Measurements from ENCODE around the gene RPL37A.

The RPL37A gene

DNA sequence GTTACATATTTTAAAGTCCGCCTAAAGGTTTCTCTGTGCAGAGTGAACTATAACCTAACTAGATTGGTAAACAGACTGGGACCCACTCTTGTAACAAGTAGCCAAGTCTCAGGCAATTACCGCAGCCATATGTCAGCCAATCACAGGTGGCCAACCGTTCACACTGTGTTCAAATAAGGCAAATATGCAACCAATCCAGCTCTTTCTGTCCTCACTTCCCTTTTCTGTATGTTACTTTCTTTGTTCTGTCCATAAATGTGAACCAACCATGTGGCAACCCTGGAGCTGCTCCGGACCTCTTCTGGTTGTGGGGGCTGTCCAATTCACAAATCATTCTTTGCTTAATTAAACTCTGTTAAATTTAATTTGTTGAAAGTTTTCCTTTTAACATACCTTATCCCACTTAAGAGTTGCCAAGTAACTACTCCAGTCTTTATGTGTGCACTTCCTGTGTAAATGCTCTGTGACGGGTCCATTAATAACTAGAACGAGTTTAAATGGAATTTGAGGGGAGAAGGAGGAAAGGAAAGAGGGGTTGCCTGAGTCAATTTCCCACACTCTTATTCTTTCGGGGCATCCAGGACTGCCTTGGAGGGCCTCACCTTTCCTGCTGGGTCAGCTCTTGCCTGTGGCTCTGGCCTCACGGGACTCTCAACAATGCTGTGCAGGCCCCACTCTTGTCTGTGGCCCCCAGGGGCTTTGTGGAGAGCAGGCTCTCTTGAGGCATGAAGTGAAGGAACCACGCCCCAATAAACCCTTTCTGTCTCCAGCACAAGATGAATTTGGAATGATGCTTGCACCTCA, 6.6 kb upstream of the RPL37A start:
- ChIA-PET POLR2A (interaction anchor here (1.2 kb wide), 1 partner anchor 13 kb away, joined by 3 read pairs; no protein-coding TSS in a partner anchor), CTCF (no interaction called here)
- TF ChIP-seq FOXK2 (IDR thresholded peaks at IDR 0.05): no peak
- no peak for TF ChIP-seq LEF1 (IDR thresholded peaks at IDR 0.05; ENCODE audit: borderline replicate concordance)
- no peak for TF ChIP-seq FOXA1 (IDR thresholded peaks at IDR 0.05)
- TF ChIP-seq SUZ12 (IDR thresholded peaks at IDR 0.05): no peak
- TF ChIP-seq HDGF (IDR thresholded peaks at IDR 0.05; ENCODE audit: borderline replicate concordance): no peak
- no peak for TF ChIP-seq NFRKB (IDR thresholded peaks at IDR 0.05)
- no peak for TF ChIP-seq CTBP1 (IDR thresholded peaks at IDR 0.05; ENCODE audit: borderline replicate concordance)
- TF ChIP-seq SP1 (IDR thresholded peaks at IDR 0.05): no peak
- no peak for DNase-seq (ENCODE audit: extremely low spot score)

DNA sequence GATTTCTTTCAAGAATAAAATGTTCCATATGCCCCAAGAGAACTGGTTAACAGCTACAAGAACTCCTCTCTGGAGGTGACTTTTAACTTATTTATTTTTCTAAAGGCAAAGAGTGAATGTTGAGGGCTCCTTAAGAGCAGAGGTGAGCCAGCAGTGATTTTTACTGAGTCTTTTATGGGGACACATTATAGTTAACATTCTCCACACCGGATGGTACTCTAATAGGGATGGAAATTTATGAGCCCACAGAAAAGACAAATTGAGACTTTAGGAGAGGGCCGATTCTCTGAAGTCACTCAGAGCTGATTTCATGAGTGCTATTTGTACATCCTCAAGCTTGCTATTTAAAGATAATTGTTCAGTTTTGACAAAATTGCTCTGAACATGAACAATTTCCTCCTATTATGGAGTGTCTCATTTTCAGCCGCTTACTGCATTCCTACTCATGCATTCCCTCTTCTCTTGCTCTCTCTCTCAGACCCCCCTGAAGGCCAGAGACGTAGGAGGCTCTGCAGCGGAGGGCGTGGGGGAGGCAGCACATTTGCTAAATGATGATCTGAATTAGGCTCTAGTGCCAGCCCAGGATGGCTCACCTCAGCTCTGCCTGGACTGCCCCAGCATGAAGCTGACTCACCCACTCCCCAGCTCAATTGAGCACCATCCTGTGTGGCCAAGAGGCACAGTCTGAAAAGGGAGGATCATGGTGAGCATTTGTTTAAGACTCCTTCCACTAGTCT, 5.9 kb upstream of the RPL37A start:
- ChIA-PET CTCF (no interaction called here), POLR2A (interaction anchor here (1.2 kb wide), 1 partner anchor 12 kb away, joined by 3 read pairs; no protein-coding TSS in a partner anchor)
- TF ChIP-seq L3MBTL2 (conservative IDR thresholded peaks at IDR 0.05) (no peak), TARDBP (IDR thresholded peaks at IDR 0.05) (no peak), CTBP1 (IDR thresholded peaks at IDR 0.05; ENCODE audit: borderline replicate concordance) (no peak), ELF4 (IDR thresholded peaks at IDR 0.05) (no peak), FOXA1 (IDR thresholded peaks at IDR 0.05) (no peak), FOXK2 (IDR thresholded peaks at IDR 0.05) (no peak), HDGF (IDR thresholded peaks at IDR 0.05; ENCODE audit: borderline replicate concordance) (no peak), SUZ12 (IDR thresholded peaks at IDR 0.05) (no peak), ARNT (IDR thresholded peaks at IDR 0.05) (no peak), FOXM1 (IDR thresholded peaks at IDR 0.05; ENCODE audit: borderline replicate concordance) (no peak), BHLHE40 (IDR thresholded peaks at IDR 0.05; ENCODE audit: borderline replicate concordance) (no peak), ZNF384 (IDR thresholded peaks at IDR 0.05) (no peak), SP1 (IDR thresholded peaks at IDR 0.05) (no peak), NFRKB (IDR thresholded peaks at IDR 0.05) (no peak), LEF1 (IDR thresholded peaks at IDR 0.05; ENCODE audit: borderline replicate concordance) (no peak)
- TF ChIP-seq, protein P1, sequence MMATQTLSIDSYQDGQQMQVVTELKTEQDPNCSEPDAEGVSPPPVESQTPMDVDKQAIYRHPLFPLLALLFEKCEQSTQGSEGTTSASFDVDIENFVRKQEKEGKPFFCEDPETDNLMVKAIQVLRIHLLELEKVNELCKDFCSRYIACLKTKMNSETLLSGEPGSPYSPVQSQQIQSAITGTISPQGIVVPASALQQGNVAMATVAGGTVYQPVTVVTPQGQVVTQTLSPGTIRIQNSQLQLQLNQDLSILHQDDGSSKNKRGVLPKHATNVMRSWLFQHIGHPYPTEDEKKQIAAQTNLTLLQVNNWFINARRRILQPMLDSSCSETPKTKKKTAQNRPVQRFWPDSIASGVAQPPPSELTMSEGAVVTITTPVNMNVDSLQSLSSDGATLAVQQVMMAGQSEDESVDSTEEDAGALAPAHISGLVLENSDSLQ (IDR thresholded peaks at IDR 0.05): no peak
- no peak for DNase-seq (ENCODE audit: extremely low spot score)

DNA sequence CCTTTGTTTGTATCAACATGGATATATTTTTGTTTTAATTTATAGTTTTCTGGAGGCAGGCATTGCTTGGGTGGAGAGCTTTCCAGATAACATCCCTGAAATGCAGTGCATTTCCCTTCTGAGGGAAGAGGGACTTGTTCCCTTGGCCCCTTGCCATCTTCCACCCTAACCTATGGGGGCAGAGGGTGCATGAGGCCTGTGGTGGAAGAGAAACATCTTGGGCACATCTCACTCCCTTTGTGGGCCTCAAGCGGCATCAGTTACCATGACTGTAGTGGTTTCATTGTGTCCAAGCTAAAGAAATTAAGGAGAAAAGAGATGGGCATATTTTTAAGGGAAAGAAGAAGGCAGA, 5.3 kb upstream of the RPL37A start:
- TF ChIP-seq ELF4 (IDR thresholded peaks at IDR 0.05) (no peak), FOXM1 (IDR thresholded peaks at IDR 0.05; ENCODE audit: borderline replicate concordance) (no peak), SUZ12 (IDR thresholded peaks at IDR 0.05) (no peak), L3MBTL2 (conservative IDR thresholded peaks at IDR 0.05) (no peak), NFRKB (IDR thresholded peaks at IDR 0.05) (no peak), LEF1 (IDR thresholded peaks at IDR 0.05; ENCODE audit: borderline replicate concordance) (no peak), ZNF384 (IDR thresholded peaks at IDR 0.05) (no peak), CTBP1 (IDR thresholded peaks at IDR 0.05; ENCODE audit: borderline replicate concordance) (no peak), TARDBP (IDR thresholded peaks at IDR 0.05) (no peak), HDGF (IDR thresholded peaks at IDR 0.05; ENCODE audit: borderline replicate concordance) (no peak), BHLHE40 (IDR thresholded peaks at IDR 0.05; ENCODE audit: borderline replicate concordance) (no peak), FOXK2 (IDR thresholded peaks at IDR 0.05) (no peak), FOXA1 (IDR thresholded peaks at IDR 0.05) (no peak), ARNT (IDR thresholded peaks at IDR 0.05) (no peak), SP1 (IDR thresholded peaks at IDR 0.05) (no peak)
- TF ChIP-seq, protein P1 (IDR thresholded peaks at IDR 0.05): no peak
- POLR2A ChIA-PET: no interaction called here
- CTCF ChIA-PET: no interaction called here
- no peak for DNase-seq (ENCODE audit: extremely low spot score)

DNA sequence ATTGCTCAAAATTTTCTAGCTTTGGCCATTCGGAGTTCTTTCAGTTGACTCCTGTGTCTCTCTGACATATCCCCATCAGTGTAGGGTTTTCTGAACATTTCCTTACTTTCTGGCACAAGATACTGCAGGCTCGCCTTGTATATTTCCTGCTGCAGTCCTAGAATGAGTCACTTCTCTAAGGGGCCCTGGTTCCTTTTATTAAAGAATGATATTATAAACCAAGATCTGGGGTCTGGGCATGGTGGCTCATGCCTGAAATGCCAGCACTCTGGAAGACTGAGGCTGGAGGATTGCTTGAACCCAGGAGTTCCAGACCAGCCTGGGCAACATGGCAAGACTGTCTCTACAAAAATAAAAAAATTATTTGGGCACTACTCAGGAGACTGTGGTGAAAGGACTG, 3.0 kb upstream of the RPL37A start:
- TF ChIP-seq, protein P1 (IDR thresholded peaks at IDR 0.05): no peak
- TF ChIP-seq CTBP1 (IDR thresholded peaks at IDR 0.05; ENCODE audit: borderline replicate concordance) (no peak), HDGF (IDR thresholded peaks at IDR 0.05; ENCODE audit: borderline replicate concordance) (no peak), ELF4 (IDR thresholded peaks at IDR 0.05) (no peak), SP1 (IDR thresholded peaks at IDR 0.05) (no peak), TARDBP (IDR thresholded peaks at IDR 0.05) (no peak), FOXK2 (IDR thresholded peaks at IDR 0.05) (no peak), ZNF384 (IDR thresholded peaks at IDR 0.05) (no peak), L3MBTL2 (conservative IDR thresholded peaks at IDR 0.05) (no peak), ARNT (IDR thresholded peaks at IDR 0.05) (no peak), LEF1 (IDR thresholded peaks at IDR 0.05; ENCODE audit: borderline replicate concordance) (no peak), FOXA1 (IDR thresholded peaks at IDR 0.05) (no peak), FOXM1 (IDR thresholded peaks at IDR 0.05; ENCODE audit: borderline replicate concordance) (no peak), NFRKB (IDR thresholded peaks at IDR 0.05) (no peak), BHLHE40 (IDR thresholded peaks at IDR 0.05; ENCODE audit: borderline replicate concordance) (no peak), SUZ12 (IDR thresholded peaks at IDR 0.05) (no peak)
- ChIA-PET POLR2A (no interaction called here), CTCF (interaction anchor here (0.6 kb wide), 1 partner anchor 186 kb away, joined by 3 read pairs; no protein-coding TSS in a partner anchor)
- DNase-seq (ENCODE audit: extremely low spot score): no peak

DNA sequence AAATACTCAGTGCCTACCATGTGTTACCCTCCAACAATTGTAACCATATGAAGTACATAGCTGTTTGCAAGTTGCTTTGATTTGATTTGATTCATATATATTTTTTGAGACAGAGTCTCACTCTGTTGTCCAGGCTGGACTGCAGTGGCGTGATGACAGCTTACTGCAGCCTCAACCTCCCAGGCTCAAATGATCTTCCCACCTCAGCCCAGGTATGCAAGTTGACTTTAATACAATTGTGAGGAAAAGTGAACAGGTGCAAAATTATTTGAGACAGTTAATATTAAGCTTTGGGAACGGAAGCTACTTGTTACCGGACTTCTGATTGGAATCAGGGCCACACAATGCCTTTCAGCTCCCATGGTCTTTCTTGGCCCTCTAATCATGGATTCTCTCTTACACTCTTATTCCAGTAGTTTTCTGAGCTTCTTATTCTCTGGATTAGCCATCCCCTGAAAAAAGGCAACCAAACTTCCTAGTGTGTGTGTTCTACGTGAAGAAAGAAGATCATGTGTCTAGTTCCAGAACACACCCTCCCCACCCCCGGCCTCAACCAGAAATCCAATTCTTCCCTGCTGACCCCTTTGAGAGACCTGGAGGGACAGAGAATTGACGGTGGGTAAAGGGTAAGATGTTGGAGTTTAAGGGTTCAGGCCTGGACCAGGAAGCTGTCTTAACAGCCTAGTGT, 1.1 kb upstream of the RPL37A start:
- DNase-seq (ENCODE audit: extremely low spot score): no peak
- ChIA-PET CTCF (no interaction called here), POLR2A (interaction anchor here (0.6 to 1.7 kb wide), 3 partner anchors 31 to 1033 kb away, joined by 3 to 8 read pairs (median 3); no protein-coding TSS in a partner anchor)
- TF ChIP-seq FOXM1 (IDR thresholded peaks at IDR 0.05; ENCODE audit: borderline replicate concordance) (no peak), LEF1 (IDR thresholded peaks at IDR 0.05; ENCODE audit: borderline replicate concordance) (no peak), FOXK2 (IDR thresholded peaks at IDR 0.05) (no peak), ZNF384 (IDR thresholded peaks at IDR 0.05) (no peak), FOXA1 (IDR thresholded peaks at IDR 0.05) (no peak), CTBP1 (IDR thresholded peaks at IDR 0.05; ENCODE audit: borderline replicate concordance) (no peak), ARNT (IDR thresholded peaks at IDR 0.05) (no peak), BHLHE40 (IDR thresholded peaks at IDR 0.05; ENCODE audit: borderline replicate concordance) (no peak), SUZ12 (IDR thresholded peaks at IDR 0.05) (no peak), L3MBTL2 (conservative IDR thresholded peaks at IDR 0.05) (no peak), SP1 (IDR thresholded peaks at IDR 0.05) (no peak), TARDBP (IDR thresholded peaks at IDR 0.05) (no peak), ELF4 (IDR thresholded peaks at IDR 0.05) (no peak), HDGF (IDR thresholded peaks at IDR 0.05; ENCODE audit: borderline replicate concordance) (no peak)
- TF ChIP-seq, protein P1 (IDR thresholded peaks at IDR 0.05): no peak

Measured in HEK293T (cell line).